ENCODE measurements around the gene HYAL2. TPM values are rescaled to one million over a fixed set of nuclear protein-coding genes. Genes with fewer than 3 reads are reported as not detected.

HYAL2 gene
- total and polyA plus RNA-seq, 10 of the 15 experiments (the other 5 are each of a cell fraction or from before 2014, with no cell fraction given), result 0.06 to 21.8 (median 12.7) TPM

- ChIA-PET CTCF (interaction anchor here (0.6 to 10.5 kb wide), 3 partner anchors 11 to 35 kb away, joined by 3 to 72 read pairs (median 5); partner anchors contain the start of genes HYAL2, HYAL3 and NAA80), POLR2A (interaction anchor here (1.0 to 1.7 kb wide), 3 partner anchors 11 to 27 kb away, joined by 3 to 5 read pairs (median 4); partner anchors contain the start of gene HYAL2), RAD21 (ENCODE audit: unreplicated experiment) (no interaction called here), SMC1A (ENCODE audit: uncharacterized antibody, unreplicated experiment) (interaction anchor here (1.5 kb wide), 1 partner anchor 13 kb away, joined by 3 read pairs; no protein-coding TSS in a partner anchor)
- H3K9ac ChIP-seq (ENCODE audit: control insufficient read depth, insufficient read depth, low read length), result peak overlapping the region; percentile 15; the same call in 1 of the 2 replicates
- peaks cover 19 to 27% of the 10 kb centered on the region in 2 experiments for H3K36me3 ChIP-seq (ENCODE audit: control insufficient read depth in 2 of 2, insufficient read depth in 2 of 2, low read length in 1 of 2)
- H3K79me2 ChIP-seq (ENCODE audit: control insufficient read depth, insufficient read depth, low read length), result peaks cover 58% of the 10 kb centered on the region
- TF ChIP-seq POLR2AphosphoS2 (IDR thresholded peaks at IDR 0.05; ENCODE audit: low read depth, low read length) (no peak), CHD4 (IDR thresholded peaks at IDR 0.05) (no peak), CHD1 (IDR thresholded peaks at IDR 0.05; ENCODE audit: low read depth, low read length) (no peak), FOXM1 (IDR thresholded peaks at IDR 0.05; ENCODE audit: low read depth, low read length) (no peak), ZNF384 (IDR thresholded peaks at IDR 0.05; ENCODE audit: borderline replicate concordance, low read depth, low read length) (no peak), IRF5 (IDR thresholded peaks at IDR 0.05; ENCODE audit: borderline replicate concordance) (no peak), IRF4 (IDR thresholded peaks at IDR 0.05; ENCODE audit: low read depth, low read length) (no peak), HDGF (IDR thresholded peaks at IDR 0.05) (no peak), BRCA1 (IDR thresholded peaks at IDR 0.05; ENCODE audit: low read depth, low read length) (no peak), PML (IDR thresholded peaks at IDR 0.05; ENCODE audit: low read length) (no peak), NFYB (IDR thresholded peaks at IDR 0.05; ENCODE audit: insufficient read depth, low read depth, low read length) (no peak), GABPA (IDR thresholded peaks at IDR 0.05; ENCODE audit: low read depth) (no peak)
- TF ChIP-seq, protein P1, sequence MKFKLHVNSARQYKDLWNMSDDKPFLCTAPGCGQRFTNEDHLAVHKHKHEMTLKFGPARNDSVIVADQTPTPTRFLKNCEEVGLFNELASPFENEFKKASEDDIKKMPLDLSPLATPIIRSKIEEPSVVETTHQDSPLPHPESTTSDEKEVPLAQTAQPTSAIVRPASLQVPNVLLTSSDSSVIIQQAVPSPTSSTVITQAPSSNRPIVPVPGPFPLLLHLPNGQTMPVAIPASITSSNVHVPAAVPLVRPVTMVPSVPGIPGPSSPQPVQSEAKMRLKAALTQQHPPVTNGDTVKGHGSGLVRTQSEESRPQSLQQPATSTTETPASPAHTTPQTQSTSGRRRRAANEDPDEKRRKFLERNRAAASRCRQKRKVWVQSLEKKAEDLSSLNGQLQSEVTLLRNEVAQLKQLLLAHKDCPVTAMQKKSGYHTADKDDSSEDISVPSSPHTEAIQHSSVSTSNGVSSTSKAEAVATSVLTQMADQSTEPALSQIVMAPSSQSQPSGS (IDR thresholded peaks at IDR 0.05; ENCODE audit: low read length), result no peak
- ATAC-seq, result no peak
- no TSS peak for BruUV-seq (replicated peaks)
- peak overlapping the region; percentile 28; the same call in 1 of the 2 replicates for H3K4me3 ChIP-seq
- intact Hi-C loops (cut with micrococcal nuclease; ENCODE audit: unreplicated experiment) (no loop called here), in situ Hi-C loops (cut with MboI) (loop anchor here (10.0 kb wide), 1 partner anchor 1061 kb away; the partner anchor contains the start of gene RBM15B)
- no peak overlapping the region for H2AFZ ChIP-seq (ENCODE audit: control insufficient read depth, low read depth, low read length)
- no peak overlapping the region for H3K27ac ChIP-seq (ENCODE audit: control insufficient read depth, insufficient read depth)
- DNase-seq (ENCODE audit: low read depth, low spot score), result no peak
- peaks cover 10% of the 10 kb centered on the region; the same call in 1 of the 2 replicates for H3K4me1 ChIP-seq (ENCODE audit: control insufficient read depth, insufficient read depth, low read length)
- peak overlapping the region; percentile 77 for H3K4me2 ChIP-seq (ENCODE audit: control insufficient read depth, insufficient read depth)
- no peaks in the 10 kb centered on the region; the same call in 1 of the 2 replicates for H4K20me1 ChIP-seq (ENCODE audit: control insufficient read depth, insufficient read depth)
- H3K27me3 ChIP-seq (replicated peaks in 1 of 2; ENCODE audit: control insufficient read depth in 2 of 2, insufficient read depth in 2 of 2, low read length in 1 of 2), result no peaks in the 10 kb centered on the region
- WGBS (ENCODE audit: insufficient coverage, insufficient replicate concordance, low lambda C conversion rate, missing lambda C conversion rate), result 74% methylated on average over 12 of the region's 12 CpGs
- no peaks in the 10 kb centered on the region for H3K9me3 ChIP-seq (replicated peaks; ENCODE audit: control insufficient read depth, insufficient read depth, low read length)
- no peak for FAIRE-seq
These were observed 11.3 kb upstream of the HYAL2 start for GRCh38 chr3:50333744-50334328.
